SU-DHL-6 (cell line): ENCODE results near the gene ELL2.

Source experiments
- H2AFZ ChIP-seq: fragments of 200-600 bp; sonication (generic); 2 replicates; pipeline ENCODE4 v1.6.1; 2014; ENCODE audit warnings: low read depth, mild to moderate bottlenecking, moderate library complexity, mixed read lengths, antibody characterized with exemption, low read length; ENCODE audit not compliant: severe bottlenecking
- H3F3A ChIP-seq: fragments of 200-600 bp; shearing (Covaris generic); 2 replicates; pipeline ENCODE4 v1.6.0; 2016; ENCODE audit warnings: antibody characterized with exemption, mild to moderate bottlenecking; ENCODE audit not compliant: insufficient read depth
- H3K27ac ChIP-seq: fragments of 200-600 bp; sonication (generic); 2 replicates; pipeline ENCODE4 v1.5.1; 2016; ENCODE audit warnings: low read depth, mild to moderate bottlenecking, low read length, moderate library complexity, mixed read lengths
- H3K27me3 ChIP-seq: fragments of 200-600 bp; sonication (generic), shearing (Covaris generic); 2 replicates; pipeline ENCODE4 v1.6.0; 2014; ENCODE audit warnings: mild to moderate bottlenecking, low read length
- H3K36me3 ChIP-seq: fragments of 200-600 bp; sonication (generic); 2 replicates; pipeline ENCODE4 v1.6.1; 2014; ENCODE audit warnings: mild to moderate bottlenecking, low read length, mixed read lengths
- H3K4me2 ChIP-seq: fragments of 300-600, 200-600 bp; shearing (Covaris generic), sonication (generic); 2 replicates; pipeline ENCODE4 v1.6.0; 2014; ENCODE audit warnings: low read length, low read depth, mild to moderate bottlenecking; ENCODE audit not compliant: poor library complexity, severe bottlenecking
- H3K4me3 ChIP-seq: fragments of 200-600 bp; sonication (generic); 2 replicates; pipeline ENCODE4 v1.5.1; 2014; ENCODE audit warnings: antibody characterized with exemption, low read length, mild to moderate bottlenecking, mixed read lengths; ENCODE audit not compliant: insufficient read depth, poor library complexity, severe bottlenecking
- H3K79me2 ChIP-seq: fragments of 200-600 bp; sonication (generic); 2 replicates; pipeline ENCODE4 v1.6.1; 2014; ENCODE audit warnings: mild to moderate bottlenecking, low read length, moderate library complexity; ENCODE audit not compliant: insufficient read depth
- H3K9ac ChIP-seq: fragments of 200-600 bp; sonication (generic); 2 replicates; pipeline ENCODE4 v1.7.0; 2014; ENCODE audit warnings: mild to moderate bottlenecking, low read length
- H3K9me2 ChIP-seq: fragments of 200-600 bp; sonication (generic); replicated peaks from 2 replicates; pipeline ENCODE4 v1.6.1; 2014; ENCODE audit warnings: low read length; ENCODE audit not compliant: insufficient read depth
- H3K9me3 ChIP-seq: fragments of 200-600 bp; sonication (generic); 2 replicates; pipeline ENCODE4 v1.6.1; 2014; ENCODE audit warnings: low read length, mixed read lengths; ENCODE audit not compliant: insufficient read depth
- H4K20me1 ChIP-seq: fragments of 200-600 bp; sonication (generic); 2 replicates; pipeline ENCODE4 v1.6.1; 2014; ENCODE audit warnings: low read depth, mild to moderate bottlenecking, antibody characterized with exemption, low read length, moderate library complexity, mixed read lengths
- EZH2phosphoT487 ChIP-seq: fragments of 200-600 bp; sonication (generic), shearing (Covaris generic); conservative IDR thresholded peaks from 2 replicates; pipeline ENCODE4 v1.6.1; 2018; ENCODE audit warnings: mild to moderate bottlenecking, antibody characterized with exemption, low read length, moderate library complexity, mixed read lengths
- TF ChIP-seq, protein P1 (sequence below): fragments of 200-600 bp; sonication (generic); IDR thresholded peaks from one replicate; pipeline ENCODE4 v1.5.1; 2017; ENCODE audit warnings: antibody characterized with exemption, mild to moderate bottlenecking, low read length, moderate library complexity; ENCODE audit not compliant: insufficient read depth, poor library complexity, severe bottlenecking

Gene ELL2

DNA sequence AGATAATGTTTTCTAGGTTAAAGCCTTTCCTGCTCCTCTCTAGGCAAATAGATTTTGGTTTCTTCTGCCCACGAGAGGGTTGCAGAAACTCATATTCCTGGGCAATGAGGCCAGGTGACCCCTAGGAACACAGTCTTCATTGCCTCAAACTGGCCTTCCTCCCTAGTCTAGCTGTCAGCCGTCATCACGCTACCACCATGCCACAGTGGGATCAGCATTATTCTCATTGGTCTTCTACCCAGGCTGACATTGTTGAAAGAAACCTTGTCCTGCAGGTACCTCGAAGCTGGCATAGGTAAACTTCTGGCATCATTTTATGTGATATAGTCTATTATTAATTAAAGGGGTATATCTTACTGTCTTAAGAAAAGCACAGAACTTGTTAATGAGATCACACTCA, 51.1 kb downstream of the ELL2 start:
- no peak for TF ChIP-seq EZH2phosphoT487
- TF ChIP-seq, protein P1, sequence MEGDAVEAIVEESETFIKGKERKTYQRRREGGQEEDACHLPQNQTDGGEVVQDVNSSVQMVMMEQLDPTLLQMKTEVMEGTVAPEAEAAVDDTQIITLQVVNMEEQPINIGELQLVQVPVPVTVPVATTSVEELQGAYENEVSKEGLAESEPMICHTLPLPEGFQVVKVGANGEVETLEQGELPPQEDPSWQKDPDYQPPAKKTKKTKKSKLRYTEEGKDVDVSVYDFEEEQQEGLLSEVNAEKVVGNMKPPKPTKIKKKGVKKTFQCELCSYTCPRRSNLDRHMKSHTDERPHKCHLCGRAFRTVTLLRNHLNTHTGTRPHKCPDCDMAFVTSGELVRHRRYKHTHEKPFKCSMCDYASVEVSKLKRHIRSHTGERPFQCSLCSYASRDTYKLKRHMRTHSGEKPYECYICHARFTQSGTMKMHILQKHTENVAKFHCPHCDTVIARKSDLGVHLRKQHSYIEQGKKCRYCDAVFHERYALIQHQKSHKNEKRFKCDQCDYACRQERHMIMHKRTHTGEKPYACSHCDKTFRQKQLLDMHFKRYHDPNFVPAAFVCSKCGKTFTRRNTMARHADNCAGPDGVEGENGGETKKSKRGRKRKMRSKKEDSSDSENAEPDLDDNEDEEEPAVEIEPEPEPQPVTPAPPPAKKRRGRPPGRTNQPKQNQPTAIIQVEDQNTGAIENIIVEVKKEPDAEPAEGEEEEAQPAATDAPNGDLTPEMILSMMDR = no peak
- Histone ChIP-seq H3K9me2 (no peaks in the 10 kb centered on the region), H3F3A (no peaks in the 10 kb centered on the region), H3K4me3 (no peak overlapping the region), H3K9me3 (no peaks in the 10 kb centered on the region), H3K4me2 (no peak overlapping the region), H3K36me3 (no peaks in the 10 kb centered on the region), H4K20me1 (no peaks in the 10 kb centered on the region), H2AFZ (no peak overlapping the region), H3K9ac (no peak overlapping the region), H3K27ac (no peak overlapping the region), H3K79me2 (no peaks in the 10 kb centered on the region), H3K27me3 (no peaks in the 10 kb centered on the region)

DNA sequence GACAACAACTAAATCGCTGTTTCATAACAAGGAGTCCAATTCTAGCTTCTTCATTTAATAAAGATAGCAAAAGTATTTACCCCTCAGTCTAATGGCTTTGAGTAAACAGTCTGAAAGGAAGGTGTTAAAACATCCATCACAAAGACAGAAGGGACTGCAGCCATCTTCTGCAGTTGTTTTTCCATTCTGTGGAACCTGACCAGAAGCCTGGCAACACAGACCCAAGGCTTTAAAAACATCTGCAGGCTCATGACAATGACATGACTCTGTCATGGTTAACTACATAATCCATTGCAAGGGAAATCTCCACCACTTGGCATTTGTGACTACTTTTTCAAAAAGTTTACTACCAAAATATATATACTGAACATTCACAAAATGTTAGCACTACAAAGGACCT, 51.9 kb downstream of the ELL2 start:
- H3K27me3 ChIP-seq = no peaks in the 10 kb centered on the region
- H3F3A ChIP-seq = no peaks in the 10 kb centered on the region
- H3K36me3 ChIP-seq = no peaks in the 10 kb centered on the region
- no peaks in the 10 kb centered on the region for H3K79me2 ChIP-seq
- TF ChIP-seq, protein P1 = no peak
- TF ChIP-seq EZH2phosphoT487 = no peak
- H3K27ac ChIP-seq = no peak overlapping the region
- H3K9ac ChIP-seq = no peak overlapping the region
- no peak overlapping the region for H2AFZ ChIP-seq
- H3K4me3 ChIP-seq = no peak overlapping the region
- no peaks in the 10 kb centered on the region for H3K9me2 ChIP-seq
- no peaks in the 10 kb centered on the region for H3K9me3 ChIP-seq
- no peak overlapping the region for H3K4me2 ChIP-seq
- H4K20me1 ChIP-seq = no peaks in the 10 kb centered on the region

DNA sequence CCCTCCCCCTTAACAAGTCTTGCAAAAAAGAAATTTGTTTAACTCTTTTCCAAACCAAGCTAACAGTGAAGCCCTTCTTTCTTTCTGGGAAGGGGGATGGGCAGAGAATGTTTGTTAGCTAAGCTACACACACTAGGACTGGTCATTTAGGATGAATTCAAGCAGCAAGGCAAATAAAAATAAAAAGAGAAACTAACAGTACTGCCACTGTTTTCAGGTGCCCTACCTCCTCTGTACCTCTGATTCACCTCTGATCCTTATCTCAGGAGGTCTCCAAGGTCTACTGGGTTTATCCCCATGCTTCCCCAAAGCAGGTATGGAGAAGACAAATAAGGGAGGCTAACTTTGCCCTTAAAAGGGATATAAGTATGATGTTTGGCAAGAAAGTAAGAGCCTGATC, 52.9 kb downstream of the ELL2 start:
- TF ChIP-seq, protein P1 = no peak
- TF ChIP-seq EZH2phosphoT487 = no peak
- Histone ChIP-seq H3K9me3 (no peaks in the 10 kb centered on the region), H3K79me2 (no peaks in the 10 kb centered on the region), H3K27me3 (no peaks in the 10 kb centered on the region), H3K9ac (no peak overlapping the region), H2AFZ (no peak overlapping the region), H3K4me2 (no peak overlapping the region), H3K9me2 (no peaks in the 10 kb centered on the region), H3K36me3 (no peaks in the 10 kb centered on the region), H4K20me1 (no peaks in the 10 kb centered on the region), H3K27ac (no peak overlapping the region), H3K4me3 (no peak overlapping the region), H3F3A (no peaks in the 10 kb centered on the region)
